ENCODE results near the gene STXBP1. TPM values are rescaled to one million over a fixed set of nuclear protein-coding genes. Genes with fewer than 3 reads are reported as not detected.

The STXBP1 gene
- 10 to 100 TPM in 1 of 6 experiments, 1 to 10 TPM in 5; 1.8 to 13.5 (median 4.1) TPM for total RNA-seq
- long read RNA-seq: 0 reads

- Histone ChIP-seq H3K4me1 (peaks cover 0 to 13% (median 0%) of the 10 kb centered on the region in 4 donors), H3K4me3 (peak within 1 kb of the TSS; percentile 68 to 78 (median 74)), H3K36me3 (no peaks in the 10 kb centered on the region), H3K27ac (peak within 1 kb of the TSS; percentile 30 to 74 (median 70)), H3K9me3 (no peaks in the 10 kb centered on the region), H3K27me3 (peaks cover 0 to 4% of the 10 kb centered on the region in 2 donors)
- WGBS (ENCODE audit: insufficient coverage, low coverage, low lambda C conversion rate, missing lambda C conversion rate): 0% methylated on average over 4 of the region's 102 CpGs
- intact Hi-C loops (cut with DNase I): no loop called here
- DNase-seq (peak; percentile 90 to 92 (median 91)), ATAC-seq (peak; percentile 95 to 96 (median 95))
- peak; percentile 65 for TF ChIP-seq POLR2A (IDR thresholded peaks at IDR 0.05)
- no peak for TF ChIP-seq CTCF (IDR thresholded peaks at IDR 0.05)
These were observed at the start of gene STXBP1 for GRCh38 chr9:127611899-127612790. Gene STXBP1, plus strand, starts transcription at chr9:127612277. Its CDS starts 127 bp downstream, at chr9:127612404.

GRCh38 chr9:127562279-127562796 is 49.7 kb upstream of the STXBP1 start:
- Histone ChIP-seq H3K27me3 (no peaks in the 10 kb centered on the region), H3K9me3 (no peaks in the 10 kb centered on the region), H3K36me3 (no peaks in the 10 kb centered on the region), H3K4me3 (no peak overlapping the region), H3K27ac (peak overlapping the region in 1 of 3 donors; percentile 68), H3K4me1 (peaks cover 0 to 14% (median 0%) of the 10 kb centered on the region in 4 donors)
- no peak for ATAC-seq
- intact Hi-C loops (cut with DNase I): no loop called here
- 66% methylated on average over 7 of the region's 12 CpGs for WGBS (ENCODE audit: insufficient coverage, low coverage, low lambda C conversion rate, missing lambda C conversion rate)
- DNase-seq: no peak
- no peak for TF ChIP-seq CTCF (IDR thresholded peaks at IDR 0.05)
- no peak for TF ChIP-seq POLR2A (IDR thresholded peaks at IDR 0.05)

GRCh38 chr9:127562841-127563401 is 49.2 kb upstream of the STXBP1 start:
- WGBS (ENCODE audit: insufficient coverage, low coverage, low lambda C conversion rate, missing lambda C conversion rate): 68% methylated on average over 11 of the region's 16 CpGs
- no peaks in the 10 kb centered on the region for H3K9me3 ChIP-seq
- TF ChIP-seq CTCF (IDR thresholded peaks at IDR 0.05) (no peak), POLR2A (IDR thresholded peaks at IDR 0.05) (no peak)
- intact Hi-C loops (cut with DNase I): no loop called here
- no peaks in the 10 kb centered on the region for H3K27me3 ChIP-seq
- no peaks in the 10 kb centered on the region for H3K36me3 ChIP-seq
- no peak for DNase-seq
- peak overlapping the region in 1 of 3 donors; percentile 68 for H3K27ac ChIP-seq
- H3K4me3 ChIP-seq: no peak overlapping the region
- peaks cover 0 to 19% (median 0%) of the 10 kb centered on the region in 4 donors for H3K4me1 ChIP-seq
- peak in 3 of 4 donors; percentile 7 to 26 (median 18) for ATAC-seq

- H3K27me3 ChIP-seq: no peaks in the 10 kb centered on the region
- ATAC-seq: no peak
- intact Hi-C loops (cut with DNase I): no loop called here
- no peak for DNase-seq
- no peak for TF ChIP-seq CTCF (IDR thresholded peaks at IDR 0.05)
- no peak for TF ChIP-seq POLR2A (IDR thresholded peaks at IDR 0.05)
- no peak overlapping the region for H3K4me3 ChIP-seq
- H3K27ac ChIP-seq: no peak overlapping the region
- H3K4me1 ChIP-seq: peaks cover 0 to 25% (median 0%) of the 10 kb centered on the region in 4 donors
- no peaks in the 10 kb centered on the region for H3K36me3 ChIP-seq
- 85% methylated on average over 10 of the region's 13 CpGs for WGBS (ENCODE audit: insufficient coverage, low coverage, low lambda C conversion rate, missing lambda C conversion rate)
- H3K9me3 ChIP-seq: no peaks in the 10 kb centered on the region
These were observed 48.5 kb upstream of the STXBP1 start for GRCh38 chr9:127563579-127563978.

Measured in right lobe of liver (tissue), 6 donors.